GM23338 (cell line): ENCODE data around the gene KRTAP10-12.

Source experiments
- CREB1 ChIP-seq: fragments of 250-450 bp; sonication (Bioruptor Pico); IDR thresholded peaks from 2 replicates; pipeline ENCODE4 v1.5.0; 2020; ENCODE audit warnings: low read depth, mild to moderate bottlenecking, moderate library complexity
- CTCF ChIP-seq, 2 experiments: fragments of 200-600 bp in 1 of 2; sonication (generic) in 1 of 2; conservative IDR thresholded peaks; 2 replicates each; pipeline versions ENCODE4 v1.5.1 to v1.6.1; 2016 to 2017; ENCODE audit warnings: antibody characterized with exemption in 2 of 2, low read depth in 2 of 2, mild to moderate bottlenecking in 2 of 2, moderate library complexity in 1 of 2
- EZH2 ChIP-seq: fragments of 200-600 bp; sonication (generic); IDR thresholded peaks from one replicate; pipeline ENCODE4 v1.8.0; 2017; ENCODE audit warnings: antibody characterized with exemption, mild to moderate bottlenecking, low read depth; ENCODE audit not compliant: unreplicated experiment
- EZH2phosphoT487 ChIP-seq: fragments of 200-600 bp; sonication (generic); IDR thresholded peaks from one replicate; pipeline ENCODE4 v1.8.1; 2018; ENCODE audit warnings: antibody characterized with exemption; ENCODE audit not compliant: unreplicated experiment
- JUNB ChIP-seq: IDR thresholded peaks from one replicate; pipeline ENCODE4 v1.6.1; 2016; ENCODE audit warnings: antibody characterized with exemption; ENCODE audit not compliant: unreplicated experiment
- POLR2AphosphoS5 ChIP-seq: IDR thresholded peaks from 2 replicates; pipeline ENCODE4 v1.6.1; 2016; ENCODE audit warnings: antibody characterized with exemption, low read depth
- REST ChIP-seq: IDR thresholded peaks from one replicate; pipeline ENCODE4 v1.6.1; 2018; ENCODE audit warnings: antibody characterized with exemption; ENCODE audit not compliant: unreplicated experiment
- STAT1 ChIP-seq: IDR thresholded peaks from one replicate; pipeline ENCODE4 v1.6.1; 2016; ENCODE audit warnings: antibody characterized with exemption; ENCODE audit not compliant: unreplicated experiment
- ZNF114 ChIP-seq: fragments of 250-450 bp; sonication (Bioruptor Pico); IDR thresholded peaks from 2 replicates; pipeline ENCODE4 v1.5.0; 2020; ENCODE audit warnings: mild to moderate bottlenecking, moderate library complexity
- ZNF331 ChIP-seq: fragments of 250-450 bp; sonication (Bioruptor Pico); IDR thresholded peaks from 2 replicates; pipeline ENCODE4 v1.5.0; 2020; ENCODE audit warnings: low read depth, mild to moderate bottlenecking, moderate library complexity
- TF ChIP-seq, protein P1 (sequence below): IDR thresholded peaks from 2 replicates; pipeline ENCODE4 v1.6.1; 2016; ENCODE audit warnings: antibody characterized with exemption
- TF ChIP-seq, protein P2 (sequence below): fragments of 250-450 bp; sonication (Bioruptor Pico); IDR thresholded peaks from 2 replicates; pipeline ENCODE4 v1.5.0; 2020; ENCODE audit warnings: mild to moderate bottlenecking, moderate library complexity

DNA sequence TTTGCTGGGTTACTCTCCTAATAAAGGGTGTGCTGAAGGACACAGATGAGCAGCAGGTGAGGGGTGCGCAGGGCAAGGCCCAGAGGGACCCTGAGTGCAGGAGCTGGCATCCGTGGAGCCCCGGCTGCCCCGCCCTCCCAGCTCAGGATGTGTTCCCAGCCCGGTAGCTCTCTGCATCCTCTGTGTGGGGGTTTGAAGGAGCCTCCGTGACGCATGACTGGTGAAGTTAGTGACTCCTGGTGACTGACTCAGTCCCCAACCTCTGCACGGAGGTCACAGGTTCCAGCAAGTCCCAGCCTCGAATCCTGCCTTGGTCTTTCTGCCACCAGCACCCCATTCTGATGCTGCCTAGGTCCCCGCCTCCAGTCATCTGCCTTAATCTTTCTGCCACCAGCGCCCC, 36.0 kb downstream of the KRTAP10-12 start:
- TF ChIP-seq CTCF (conservative IDR thresholded peaks at IDR 0.05; ENCODE audit: low read depth in 2 of 2) (no peak), EZH2 (no peak), POLR2AphosphoS5 (no peak), REST (no peak), JUNB (no peak), ZNF331 (CRISPR knock-in tag) (no peak), STAT1 (no peak), EZH2phosphoT487 (no peak), CREB1 (CRISPR knock-in tag) (no peak), ZNF114 (CRISPR knock-in tag) (no peak)
- TF ChIP-seq, protein P1, sequence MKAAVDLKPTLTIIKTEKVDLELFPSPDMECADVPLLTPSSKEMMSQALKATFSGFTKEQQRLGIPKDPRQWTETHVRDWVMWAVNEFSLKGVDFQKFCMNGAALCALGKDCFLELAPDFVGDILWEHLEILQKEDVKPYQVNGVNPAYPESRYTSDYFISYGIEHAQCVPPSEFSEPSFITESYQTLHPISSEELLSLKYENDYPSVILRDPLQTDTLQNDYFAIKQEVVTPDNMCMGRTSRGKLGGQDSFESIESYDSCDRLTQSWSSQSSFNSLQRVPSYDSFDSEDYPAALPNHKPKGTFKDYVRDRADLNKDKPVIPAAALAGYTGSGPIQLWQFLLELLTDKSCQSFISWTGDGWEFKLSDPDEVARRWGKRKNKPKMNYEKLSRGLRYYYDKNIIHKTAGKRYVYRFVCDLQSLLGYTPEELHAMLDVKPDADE, result no peak
- TF ChIP-seq, protein P2, sequence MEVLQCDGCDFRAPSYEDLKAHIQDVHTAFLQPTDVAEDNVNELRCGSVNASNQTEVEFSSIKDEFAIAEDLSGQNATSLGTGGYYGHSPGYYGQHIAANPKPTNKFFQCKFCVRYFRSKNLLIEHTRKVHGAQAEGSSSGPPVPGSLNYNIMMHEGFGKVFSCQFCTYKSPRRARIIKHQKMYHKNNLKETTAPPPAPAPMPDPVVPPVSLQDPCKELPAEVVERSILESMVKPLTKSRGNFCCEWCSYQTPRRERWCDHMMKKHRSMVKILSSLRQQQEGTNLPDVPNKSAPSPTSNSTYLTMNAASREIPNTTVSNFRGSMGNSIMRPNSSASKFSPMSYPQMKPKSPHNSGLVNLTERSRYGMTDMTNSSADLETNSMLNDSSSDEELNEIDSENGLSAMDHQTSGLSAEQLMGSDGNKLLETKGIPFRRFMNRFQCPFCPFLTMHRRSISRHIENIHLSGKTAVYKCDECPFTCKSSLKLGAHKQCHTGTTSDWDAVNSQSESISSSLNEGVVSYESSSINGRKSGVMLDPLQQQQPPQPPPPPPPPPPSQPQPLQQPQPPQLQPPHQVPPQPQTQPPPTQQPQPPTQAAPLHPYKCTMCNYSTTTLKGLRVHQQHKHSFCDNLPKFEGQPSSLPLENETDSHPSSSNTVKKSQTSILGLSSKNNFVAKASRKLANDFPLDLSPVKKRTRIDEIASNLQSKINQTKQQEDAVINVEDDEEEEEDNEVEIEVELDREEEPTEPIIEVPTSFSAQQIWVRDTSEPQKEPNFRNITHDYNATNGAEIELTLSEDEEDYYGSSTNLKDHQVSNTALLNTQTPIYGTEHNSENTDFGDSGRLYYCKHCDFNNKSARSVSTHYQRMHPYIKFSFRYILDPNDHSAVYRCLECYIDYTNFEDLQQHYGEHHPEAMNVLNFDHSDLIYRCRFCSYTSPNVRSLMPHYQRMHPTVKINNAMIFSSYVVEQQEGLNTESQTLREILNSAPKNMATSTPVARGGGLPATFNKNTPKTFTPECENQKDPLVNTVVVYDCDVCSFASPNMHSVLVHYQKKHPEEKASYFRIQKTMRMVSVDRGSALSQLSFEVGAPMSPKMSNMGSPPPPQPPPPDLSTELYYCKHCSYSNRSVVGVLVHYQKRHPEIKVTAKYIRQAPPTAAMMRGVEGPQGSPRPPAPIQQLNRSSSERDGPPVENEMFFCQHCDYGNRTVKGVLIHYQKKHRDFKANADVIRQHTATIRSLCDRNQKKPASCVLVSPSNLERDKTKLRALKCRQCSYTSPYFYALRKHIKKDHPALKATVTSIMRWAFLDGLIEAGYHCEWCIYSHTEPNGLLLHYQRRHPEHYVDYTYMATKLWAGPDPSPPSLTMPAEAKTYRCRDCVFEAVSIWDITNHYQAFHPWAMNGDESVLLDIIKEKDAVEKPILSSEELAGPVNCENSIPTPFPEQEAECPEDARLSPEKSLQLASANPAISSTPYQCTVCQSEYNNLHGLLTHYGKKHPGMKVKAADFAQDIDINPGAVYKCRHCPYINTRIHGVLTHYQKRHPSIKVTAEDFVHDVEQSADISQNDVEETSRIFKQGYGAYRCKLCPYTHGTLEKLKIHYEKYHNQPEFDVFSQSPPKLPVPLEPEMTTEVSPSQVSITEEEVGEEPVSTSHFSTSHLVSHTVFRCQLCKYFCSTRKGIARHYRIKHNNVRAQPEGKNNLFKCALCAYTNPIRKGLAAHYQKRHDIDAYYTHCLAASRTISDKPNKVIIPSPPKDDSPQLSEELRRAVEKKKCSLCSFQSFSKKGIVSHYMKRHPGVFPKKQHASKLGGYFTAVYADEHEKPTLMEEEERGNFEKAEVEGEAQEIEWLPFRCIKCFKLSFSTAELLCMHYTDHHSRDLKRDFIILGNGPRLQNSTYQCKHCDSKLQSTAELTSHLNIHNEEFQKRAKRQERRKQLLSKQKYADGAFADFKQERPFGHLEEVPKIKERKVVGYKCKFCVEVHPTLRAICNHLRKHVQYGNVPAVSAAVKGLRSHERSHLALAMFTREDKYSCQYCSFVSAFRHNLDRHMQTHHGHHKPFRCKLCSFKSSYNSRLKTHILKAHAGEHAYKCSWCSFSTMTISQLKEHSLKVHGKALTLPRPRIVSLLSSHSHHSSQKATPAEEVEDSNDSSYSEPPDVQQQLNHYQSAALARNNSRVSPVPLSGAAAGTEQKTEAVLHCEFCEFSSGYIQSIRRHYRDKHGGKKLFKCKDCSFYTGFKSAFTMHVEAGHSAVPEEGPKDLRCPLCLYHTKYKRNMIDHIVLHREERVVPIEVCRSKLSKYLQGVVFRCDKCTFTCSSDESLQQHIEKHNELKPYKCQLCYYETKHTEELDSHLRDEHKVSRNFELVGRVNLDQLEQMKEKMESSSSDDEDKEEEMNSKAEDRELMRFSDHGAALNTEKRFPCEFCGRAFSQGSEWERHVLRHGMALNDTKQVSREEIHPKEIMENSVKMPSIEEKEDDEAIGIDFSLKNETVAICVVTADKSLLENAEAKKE (CRISPR knock-in tag), result no peak
